Neural progenitor cell (in vitro differentiated cells): ENCODE results near the gene TCEANC2.

Experiments
- CTCF ChIP-seq: fragments of 200-600 bp; sonication (generic); IDR thresholded peaks from 2 replicates; pipeline ENCODE4 v1.5.1; 2017; ENCODE audit warnings: antibody characterized with exemption, mild to moderate bottlenecking
- EZH2 ChIP-seq: fragments of 200-600 bp; sonication (generic); IDR thresholded peaks from 2 replicates; pipeline ENCODE4 v1.6.1; 2017; ENCODE audit warnings: antibody characterized with exemption, mild to moderate bottlenecking, moderate library complexity
- EZH2phosphoT487 ChIP-seq: fragments of 200-600 bp; sonication (generic); IDR thresholded peaks from 2 replicates; pipeline ENCODE4 v1.6.1; 2017; ENCODE audit warnings: antibody characterized with exemption

- TF ChIP-seq CTCF (no peak), EZH2 (no peak), EZH2phosphoT487 (no peak)
These were observed 42.8 kb upstream of the TCEANC2 start for GRCh38 chr1:54010415-54011117.
